HG03354 (cell line): ENCODE data around the gene PEX26.
"Not testable (repeated sequence)": the region's sequence is repeated elsewhere in the genome, so short reads cannot be mapped to it uniquely, and the experiment has no call there.

Source experiments
- ATAC-seq: cut with Tn5 transposase; IDR thresholded peaks from one replicate; pipeline ENCODE4 v1.9.1; 2021; ENCODE audit warnings: mild to moderate bottlenecking; ENCODE audit not compliant: unreplicated experiment, poor library complexity, severe bottlenecking

PEX26 gene

GRCh38 chr22:18069041-18069440 lies 8.7 kb upstream of the PEX26 start:
- no peak for ATAC-seq

DNA sequence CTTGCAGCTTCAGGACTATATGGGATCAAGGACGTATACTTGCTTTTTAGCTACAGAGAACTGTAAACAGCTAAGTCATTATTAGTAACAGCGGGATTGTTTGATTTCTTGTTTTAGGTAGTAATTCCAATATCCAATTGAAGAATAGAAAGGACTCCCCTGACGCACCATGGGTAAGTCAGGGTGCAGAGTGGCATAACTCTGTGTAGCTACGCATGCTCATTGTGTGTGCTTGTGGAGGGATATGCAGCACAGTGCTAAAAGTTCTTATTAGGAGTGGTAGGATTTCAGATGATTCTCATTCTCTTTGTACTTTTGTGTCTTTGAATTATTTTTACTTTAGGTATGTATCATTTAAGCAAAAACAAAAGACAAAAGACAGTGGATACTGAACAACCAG lies 7.7 kb upstream of the PEX26 start:
- no peak for ATAC-seq

DNA sequence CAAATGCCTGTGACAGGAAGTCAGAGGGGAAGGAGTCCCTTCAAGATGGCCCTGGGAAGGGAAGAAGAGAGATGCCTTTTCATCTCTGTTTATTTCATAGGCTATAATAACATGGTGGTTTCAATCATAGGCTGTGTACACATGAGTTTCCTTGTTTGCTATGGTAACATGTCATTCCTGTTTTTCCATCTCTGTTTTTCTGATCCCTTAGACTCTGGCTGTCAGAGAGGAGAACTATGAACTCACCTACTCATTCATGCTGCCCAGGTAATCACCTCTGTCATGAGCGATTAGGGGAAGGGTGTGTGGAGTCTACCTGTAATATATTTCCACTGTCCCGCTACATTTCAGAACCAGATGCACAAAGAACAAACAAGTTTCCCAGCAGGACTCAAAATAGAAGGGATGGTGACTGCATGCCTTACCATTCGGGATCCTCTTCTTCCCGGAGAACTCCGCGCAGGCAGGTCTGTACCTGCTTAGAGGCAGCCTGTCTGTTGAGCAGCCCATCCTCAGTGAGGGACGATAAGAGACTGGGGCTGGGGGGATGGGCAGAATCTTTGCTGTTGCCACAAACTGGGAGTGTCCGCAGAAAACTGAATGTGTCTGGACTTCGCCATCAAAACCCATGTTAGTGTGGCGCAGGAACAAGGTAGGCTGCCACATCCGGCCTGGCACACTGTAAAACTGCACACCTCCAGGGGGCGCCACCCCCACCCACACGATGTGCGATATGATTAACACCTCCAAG lies 7.1 kb upstream of the PEX26 start:
- no peak for ATAC-seq

- not testable (repeated sequence) for ATAC-seq
Observed at GRCh38 chr22:18071307-18071967, 6.4 kb upstream of the PEX26 start.

DNA sequence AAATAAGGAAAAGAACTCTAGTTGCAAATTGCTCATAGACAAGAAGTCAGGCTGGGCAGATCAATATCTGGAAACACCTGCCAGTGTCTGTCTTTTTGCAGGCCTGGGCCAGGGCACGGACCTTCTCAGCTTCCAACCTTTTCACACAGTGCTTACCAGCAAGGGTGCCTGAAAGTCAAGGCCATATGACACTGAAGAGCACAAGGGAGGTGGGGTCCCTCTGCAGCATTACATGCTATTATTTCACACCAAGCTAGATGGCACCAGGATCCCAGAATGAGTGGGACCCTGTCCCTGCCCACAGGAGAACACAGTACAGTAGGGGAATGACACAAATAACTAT lies 5.9 kb upstream of the PEX26 start:
- ATAC-seq: no peak

DNA sequence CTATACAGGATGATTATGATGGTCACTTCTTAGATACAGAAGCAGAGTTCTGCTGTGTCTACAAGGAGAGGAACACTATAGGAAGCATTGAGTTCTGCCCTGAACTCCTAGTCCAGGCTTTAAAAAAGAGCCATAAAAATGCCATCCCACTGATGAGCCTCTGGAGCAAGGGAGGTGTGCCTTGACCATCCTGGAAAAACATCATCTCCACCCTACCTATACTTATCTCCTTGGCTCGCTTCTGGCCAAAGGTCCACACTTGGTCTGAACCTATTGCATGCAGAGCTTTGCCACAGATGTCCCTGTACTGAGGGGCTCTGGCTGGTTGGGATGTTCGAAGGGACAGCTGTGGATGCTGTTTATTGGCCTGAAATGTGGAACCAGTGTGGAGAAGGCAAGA lies 4.3 kb upstream of the PEX26 start:
- ATAC-seq: no peak

- not testable (repeated sequence) for ATAC-seq
Observed at GRCh38 chr22:18073927-18074326, 3.9 kb upstream of the PEX26 start.

- no peak for ATAC-seq
Observed at GRCh38 chr22:18075101-18075719, 2.6 kb upstream of the PEX26 start.

DNA sequence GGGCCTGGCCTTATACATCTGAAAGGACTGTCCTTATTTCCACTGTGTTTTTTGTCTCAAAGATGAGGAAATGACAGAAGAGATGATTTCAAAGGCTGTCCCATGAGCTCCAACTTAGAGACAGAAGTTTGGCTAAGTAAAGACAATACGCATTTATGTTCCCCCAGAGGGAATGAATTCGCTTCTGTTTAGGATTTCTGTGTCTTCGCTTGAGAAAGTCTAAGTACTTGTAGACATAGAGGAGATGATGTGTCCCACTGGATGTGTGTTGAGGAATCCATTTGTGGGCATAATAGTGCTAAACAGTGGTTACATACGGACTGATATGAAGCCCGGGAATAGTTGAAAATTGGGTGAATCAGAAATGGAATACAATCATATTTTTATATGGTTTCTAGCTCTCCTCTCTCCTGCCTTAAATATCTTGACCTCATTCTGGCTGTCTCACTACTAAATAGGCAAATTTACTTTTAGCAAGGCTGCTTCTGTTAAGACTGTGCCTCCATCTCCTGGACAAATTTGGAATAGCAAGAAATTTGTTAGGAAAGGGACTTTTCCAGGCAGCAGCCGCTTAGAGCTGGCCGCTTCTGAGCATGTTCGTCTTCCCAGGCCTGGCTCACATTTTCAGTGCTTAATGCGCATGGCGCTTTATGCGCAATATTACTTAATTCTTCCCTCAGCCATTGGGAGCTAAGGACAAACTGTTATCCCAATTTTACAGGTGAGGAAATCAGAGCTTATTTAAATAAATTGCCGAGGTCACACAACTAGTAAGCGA lies 1.9 kb upstream of the PEX26 start:
- no peak for ATAC-seq

DNA sequence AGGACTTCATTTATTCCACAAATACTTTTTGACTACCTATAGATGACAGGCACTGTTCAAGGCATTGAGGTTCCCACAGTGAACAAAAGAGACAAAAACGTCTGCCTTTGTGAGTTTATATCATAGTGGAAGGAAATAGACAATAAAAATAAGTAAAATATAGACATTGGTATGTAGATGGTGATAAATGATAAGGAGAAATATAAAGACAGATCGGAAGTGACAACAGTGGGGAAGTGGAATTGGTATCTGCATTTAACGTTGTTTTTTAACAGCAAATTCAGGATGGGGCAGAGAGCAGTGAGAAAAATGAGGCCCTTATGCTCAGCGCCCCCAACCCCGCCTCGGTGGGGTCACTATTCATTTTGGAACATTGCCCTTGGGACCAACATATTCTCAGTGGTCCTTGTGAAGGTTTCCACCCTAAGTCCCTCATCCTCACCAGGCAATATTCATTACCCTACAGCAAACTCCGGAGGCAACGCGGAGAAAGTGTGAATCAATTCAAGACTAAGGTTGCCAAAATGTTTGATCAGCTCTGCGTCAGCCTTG lies 627 bp upstream of the PEX26 start:
- no peak for ATAC-seq

DNA sequence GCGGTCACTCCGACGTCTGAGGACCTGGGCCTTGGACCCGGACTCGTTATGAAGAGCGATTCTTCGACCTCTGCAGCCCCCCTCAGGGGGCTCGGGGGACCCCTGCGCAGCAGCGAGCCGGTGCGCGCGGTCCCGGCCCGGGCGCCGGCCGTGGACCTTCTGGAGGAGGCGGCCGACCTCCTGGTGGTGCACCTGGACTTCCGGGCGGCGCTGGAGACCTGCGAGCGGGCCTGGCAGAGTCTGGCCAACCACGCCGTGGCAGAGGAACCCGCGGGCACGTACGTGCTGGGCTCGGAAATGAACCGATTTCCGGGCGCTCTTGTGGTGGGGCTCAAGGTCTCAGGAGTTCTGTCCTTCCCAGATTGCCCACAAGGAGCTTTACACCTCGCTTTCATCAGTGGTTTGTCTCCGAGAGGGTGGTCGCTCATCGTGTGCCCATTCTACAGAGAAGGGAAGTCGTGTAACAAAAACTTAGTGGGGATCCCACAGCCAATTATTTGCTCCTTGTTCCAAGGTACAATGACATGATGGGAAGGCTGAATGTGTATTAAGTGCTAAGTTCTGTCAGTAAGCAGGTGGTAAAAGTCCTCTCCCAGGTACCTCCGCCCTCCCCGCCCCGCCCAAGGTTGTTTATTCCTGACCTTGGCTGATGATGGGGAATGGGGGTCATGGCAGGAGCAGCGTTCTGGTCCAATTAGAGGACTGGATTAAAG lies 695 bp downstream of the PEX26 start:
- peak; percentile 24 for ATAC-seq

DNA sequence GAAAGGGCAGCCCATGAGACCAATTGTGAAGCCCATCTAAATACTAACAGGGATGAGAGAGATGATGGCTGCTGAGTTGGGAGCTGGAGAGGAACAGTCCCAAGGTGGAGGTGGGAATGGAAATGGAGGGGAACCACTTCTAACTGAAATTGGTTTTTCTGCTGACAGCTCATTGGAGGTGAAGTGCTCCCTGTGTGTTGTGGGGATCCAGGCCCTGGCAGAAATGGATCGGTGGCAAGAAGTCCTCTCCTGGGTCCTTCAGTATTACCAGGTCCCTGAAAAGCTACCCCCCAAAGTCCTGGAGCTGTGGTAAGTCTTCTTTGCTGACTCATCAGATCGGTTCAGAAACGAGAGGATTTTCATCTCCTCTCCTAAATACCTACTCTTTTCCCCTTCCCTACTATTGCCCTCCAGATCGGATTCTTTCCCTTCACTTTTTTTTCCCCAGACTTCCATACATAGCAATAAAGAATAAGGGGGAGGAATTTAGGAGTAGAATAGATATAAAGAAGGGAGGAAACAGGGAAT lies 2.0 kb downstream of the PEX26 start:
- no peak for ATAC-seq

DNA sequence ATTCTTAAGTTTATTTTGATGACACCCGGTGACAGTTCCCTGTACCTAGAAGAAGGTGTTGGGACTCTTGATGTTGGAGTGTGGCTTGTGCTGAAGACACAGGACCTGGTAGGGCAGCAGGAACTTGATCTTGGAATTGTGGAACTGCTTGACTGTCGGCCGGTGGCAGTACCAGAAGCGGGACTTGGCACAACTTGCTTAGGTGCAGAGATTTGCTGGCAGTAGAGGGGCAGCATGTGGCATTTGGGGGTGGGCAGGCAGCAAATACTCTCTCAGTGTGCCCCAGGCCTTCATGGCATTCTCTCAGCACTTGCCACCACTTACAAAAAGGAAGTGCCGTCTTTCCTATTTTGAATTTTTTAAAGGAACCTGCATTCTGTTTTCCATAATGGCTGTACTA lies 3.6 kb downstream of the PEX26 start:
- no peak for ATAC-seq

DNA sequence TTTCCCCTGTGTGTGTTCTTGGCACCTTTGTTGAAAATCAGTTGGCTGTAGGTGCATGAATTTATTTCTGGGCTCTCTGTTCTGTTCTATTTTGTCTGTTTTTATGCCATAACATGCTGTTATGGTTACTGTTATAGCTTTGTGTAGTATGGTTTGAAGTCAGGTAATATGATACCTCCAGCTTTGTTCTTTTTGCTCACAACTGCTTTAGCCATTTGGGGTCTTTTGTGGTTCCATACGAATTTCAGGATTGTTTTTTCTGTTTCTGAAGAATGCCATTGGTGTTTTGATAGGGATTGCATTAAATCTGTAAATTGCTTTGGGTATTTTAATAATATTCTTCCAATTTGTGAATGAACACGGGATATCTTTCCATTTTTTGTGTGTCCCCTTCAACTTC lies 4.7 kb downstream of the PEX26 start:
- no peak for ATAC-seq

DNA sequence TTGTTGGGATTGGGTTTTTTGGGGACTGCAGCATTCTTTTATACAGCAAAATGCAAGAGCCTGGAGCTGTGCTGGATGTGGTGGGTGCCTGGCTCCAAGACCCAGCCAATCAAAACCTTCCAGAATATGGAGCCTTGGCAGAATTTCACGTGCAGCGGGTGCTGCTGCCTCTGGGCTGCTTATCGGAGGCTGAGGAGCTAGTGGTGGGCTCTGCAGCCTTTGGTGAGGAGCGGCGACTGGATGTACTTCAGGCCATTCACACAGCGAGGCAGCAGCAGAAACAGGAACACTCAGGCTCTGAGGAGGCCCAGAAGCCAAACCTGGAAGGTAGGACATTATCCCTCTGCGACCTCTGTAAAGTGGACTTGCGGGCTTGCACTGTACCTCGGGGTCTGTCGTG lies 5.6 kb downstream of the PEX26 start:
- no peak for ATAC-seq

DNA sequence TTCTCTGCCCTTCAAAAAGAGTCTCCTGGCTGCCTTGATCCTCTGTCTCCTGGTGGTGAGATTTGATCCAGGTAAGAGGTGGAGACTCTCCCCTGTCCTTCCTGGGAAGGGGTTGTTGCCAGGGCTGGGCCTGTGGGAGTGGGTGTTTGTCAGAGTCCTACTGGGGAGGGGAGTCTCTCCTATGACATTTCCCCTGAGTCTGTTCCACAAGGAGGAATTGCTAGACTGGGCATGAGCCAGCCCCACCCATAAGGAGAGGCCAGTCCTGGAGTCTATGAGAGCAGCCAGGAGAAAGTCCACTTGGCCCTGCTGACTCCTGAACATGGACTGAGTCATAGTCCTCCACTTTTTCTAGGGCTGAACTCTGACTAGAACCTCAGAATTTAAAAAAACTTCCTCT lies 7.4 kb downstream of the PEX26 start:
- no peak for ATAC-seq

GRCh38 chr22:18087350-18087855 lies 9.6 kb downstream of the PEX26 start:
- no peak for ATAC-seq

DNA sequence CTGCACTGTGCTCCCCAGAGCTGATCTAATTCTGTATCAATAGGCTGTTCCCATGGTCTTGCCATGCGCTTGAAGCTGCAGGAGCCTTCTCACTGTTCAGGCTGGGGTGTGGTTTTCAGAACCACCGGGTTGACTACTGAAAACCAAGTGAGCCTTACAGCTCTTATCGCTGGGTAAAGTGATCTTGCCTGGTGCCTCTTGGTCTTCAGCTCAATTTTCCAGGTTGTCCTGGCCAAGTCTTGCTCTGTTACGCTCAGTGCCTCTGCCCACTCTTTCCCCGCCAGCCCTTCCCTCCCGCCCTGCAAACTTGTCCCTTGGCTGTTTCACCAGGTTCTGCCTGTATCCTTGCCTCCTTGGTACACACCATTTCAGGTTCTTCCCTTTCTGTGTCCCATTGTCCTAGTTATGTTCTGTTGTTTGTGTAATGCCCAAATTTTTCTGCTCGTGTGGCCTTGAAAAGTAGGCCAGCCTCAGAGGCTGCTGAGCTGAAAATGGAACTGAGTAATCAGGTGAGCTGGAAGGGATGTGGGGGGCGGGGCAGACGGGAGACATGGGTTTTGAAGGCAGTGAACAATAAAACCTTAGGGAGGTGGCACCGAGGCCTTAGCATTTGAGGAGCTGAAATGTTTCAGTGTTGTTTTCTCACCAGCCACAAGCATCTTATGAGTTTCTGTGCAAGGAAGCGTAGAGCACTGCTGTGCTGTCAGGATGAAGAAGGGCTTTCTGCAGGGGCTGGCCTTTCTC lies 11.2 kb downstream of the PEX26 start:
- no peak for ATAC-seq

GRCh38 chr22:18090286-18090685 lies 12.5 kb downstream of the PEX26 start:
- no peak for ATAC-seq
